ENCODE data around the gene AP2A1. TPM values are rescaled to one million over a fixed set of nuclear protein-coding genes. Genes with fewer than 3 reads are reported as not detected.
"Not testable (repeated sequence)": the region's sequence is repeated elsewhere in the genome, so short reads cannot be mapped to it uniquely, and the experiment has no call there.

Gene AP2A1
- total RNA-seq, 4 donors from 2014 or later, result 69.9 to 103 (median 76.1) TPM

DNA sequence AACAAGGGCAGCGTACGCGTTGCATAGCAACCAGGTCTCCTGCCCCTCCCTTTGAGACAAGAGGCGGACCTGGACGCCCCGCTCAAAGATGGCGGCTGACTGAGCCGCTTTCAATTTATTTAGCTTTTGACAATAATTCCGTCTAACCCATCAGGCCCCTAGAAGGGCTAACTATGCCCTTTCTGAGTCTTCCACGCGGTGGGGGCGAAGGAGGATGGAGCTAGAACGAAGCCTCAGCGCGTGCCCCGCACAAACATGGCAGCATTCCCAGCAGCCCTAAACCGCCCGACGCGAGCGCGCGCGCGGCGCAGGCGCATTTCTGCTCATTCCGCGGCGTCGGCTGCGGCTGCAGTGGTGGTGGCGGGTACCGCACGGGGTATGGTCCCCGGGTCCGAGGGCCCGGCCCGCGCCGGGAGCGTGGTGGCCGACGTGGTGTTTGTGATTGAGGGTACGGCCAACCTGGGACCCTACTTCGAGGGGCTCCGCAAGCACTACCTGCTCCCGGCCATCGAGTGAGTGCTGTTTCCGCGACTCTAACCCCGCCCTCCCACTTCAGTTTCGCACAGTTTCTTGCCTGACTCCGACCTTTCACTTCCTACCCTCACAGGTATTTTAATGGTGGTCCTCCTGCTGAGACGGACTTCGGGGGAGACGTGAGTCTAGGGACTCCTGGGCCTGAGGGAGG, 51.3 kb downstream of the AP2A1 start, which contains the start of gene MED25:
MED25 (plus strand) TSS at position 326 of the 685 bp plus-strand sequence; CDS start at position 379, 53 bp downstream.
- peaks cover 0 to 38% (median 10%) of the 10 kb centered on the region in 3 donors for H3K4me1 ChIP-seq
- TF ChIP-seq POLR2A (IDR thresholded peaks at IDR 0.05) (peak; percentile 71 to 73), POLR2AphosphoS5 (IDR thresholded peaks at IDR 0.05) (peak; percentile 81), EP300 (IDR thresholded peaks at IDR 0.05) (no peak)
- TF ChIP-seq, protein P1, sequence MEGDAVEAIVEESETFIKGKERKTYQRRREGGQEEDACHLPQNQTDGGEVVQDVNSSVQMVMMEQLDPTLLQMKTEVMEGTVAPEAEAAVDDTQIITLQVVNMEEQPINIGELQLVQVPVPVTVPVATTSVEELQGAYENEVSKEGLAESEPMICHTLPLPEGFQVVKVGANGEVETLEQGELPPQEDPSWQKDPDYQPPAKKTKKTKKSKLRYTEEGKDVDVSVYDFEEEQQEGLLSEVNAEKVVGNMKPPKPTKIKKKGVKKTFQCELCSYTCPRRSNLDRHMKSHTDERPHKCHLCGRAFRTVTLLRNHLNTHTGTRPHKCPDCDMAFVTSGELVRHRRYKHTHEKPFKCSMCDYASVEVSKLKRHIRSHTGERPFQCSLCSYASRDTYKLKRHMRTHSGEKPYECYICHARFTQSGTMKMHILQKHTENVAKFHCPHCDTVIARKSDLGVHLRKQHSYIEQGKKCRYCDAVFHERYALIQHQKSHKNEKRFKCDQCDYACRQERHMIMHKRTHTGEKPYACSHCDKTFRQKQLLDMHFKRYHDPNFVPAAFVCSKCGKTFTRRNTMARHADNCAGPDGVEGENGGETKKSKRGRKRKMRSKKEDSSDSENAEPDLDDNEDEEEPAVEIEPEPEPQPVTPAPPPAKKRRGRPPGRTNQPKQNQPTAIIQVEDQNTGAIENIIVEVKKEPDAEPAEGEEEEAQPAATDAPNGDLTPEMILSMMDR (IDR thresholded peaks at IDR 0.05), result peak in 3 of 4 experiments; percentile 57 to 83 (median 71)
- H3K27ac ChIP-seq, result peak within 1 kb of the TSS; percentile 83 to 98 (median 94)
- peak within 1 kb of the TSS; percentile 61 to 87 for H3K4me3 ChIP-seq
- H3K36me3 ChIP-seq, result peaks cover 0 to 15% of the 10 kb centered on the region in 2 donors
- WGBS, 2 donors (ENCODE audit: low coverage in 1 of 2), result 0 to 3% methylated on average over 12 to 16 of the region's 57 CpGs
- no peaks in the 10 kb centered on the region for H3K9me3 ChIP-seq
- no peaks in the 10 kb centered on the region for H3K27me3 ChIP-seq
- ATAC-seq, result peak; percentile 69

DNA sequence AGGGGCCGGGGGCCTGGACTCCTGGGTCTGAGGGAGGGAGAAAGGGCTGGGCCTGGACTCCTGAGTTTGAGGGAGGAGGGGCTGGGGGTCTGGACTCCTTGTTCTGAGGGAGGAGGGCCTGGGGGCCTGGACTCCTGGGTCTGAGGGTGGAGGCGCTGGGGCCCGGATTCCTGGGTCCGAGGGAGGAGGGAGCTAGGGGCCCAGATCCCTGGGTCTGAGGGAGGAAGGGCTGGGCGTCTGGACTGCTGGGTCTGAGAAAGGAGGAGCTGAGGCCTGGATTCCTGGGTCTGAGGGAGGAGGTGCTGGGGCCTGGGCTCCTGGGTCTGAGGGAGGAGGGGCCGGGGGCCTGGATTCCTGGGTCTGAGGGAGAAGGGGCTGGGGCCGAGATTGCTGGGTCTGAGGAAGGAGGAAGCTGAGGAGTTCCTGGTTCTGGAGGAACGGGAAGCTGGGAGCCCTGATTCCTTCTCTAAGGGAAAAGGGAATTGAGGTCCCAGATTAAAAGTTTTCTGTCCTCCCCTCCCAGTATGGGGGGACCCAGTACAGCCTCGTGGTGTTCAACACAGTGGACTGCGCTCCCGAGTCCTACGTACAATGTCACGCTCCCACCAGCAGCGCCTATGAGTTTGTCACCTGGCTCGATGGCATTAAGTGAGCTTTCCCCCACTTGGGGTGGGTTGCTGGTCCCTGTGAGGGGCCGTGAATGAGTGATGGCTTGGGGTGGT, 52.0 kb downstream of the AP2A1 start:
- peaks cover 0 to 37% (median 10%) of the 10 kb centered on the region in 3 donors for H3K4me1 ChIP-seq
- peak overlapping the region; percentile 61 to 87 for H3K4me3 ChIP-seq
- no peak for ATAC-seq
- peak overlapping the region; percentile 83 to 98 (median 94) for H3K27ac ChIP-seq
- H3K36me3 ChIP-seq, result peaks cover 0 to 22% of the 10 kb centered on the region in 2 donors
- H3K9me3 ChIP-seq, result no peaks in the 10 kb centered on the region
- H3K27me3 ChIP-seq, result no peaks in the 10 kb centered on the region
- TF ChIP-seq POLR2A (IDR thresholded peaks at IDR 0.05), result no peak
- no peak for TF ChIP-seq EP300 (IDR thresholded peaks at IDR 0.05)
- TF ChIP-seq POLR2AphosphoS5 (IDR thresholded peaks at IDR 0.05), result no peak
- TF ChIP-seq, protein P1 (IDR thresholded peaks at IDR 0.05), result no peak
- WGBS, 2 donors (ENCODE audit: low coverage in 1 of 2), result 20% methylated on average over 1 to 5 of the region's 16 CpGs

DNA sequence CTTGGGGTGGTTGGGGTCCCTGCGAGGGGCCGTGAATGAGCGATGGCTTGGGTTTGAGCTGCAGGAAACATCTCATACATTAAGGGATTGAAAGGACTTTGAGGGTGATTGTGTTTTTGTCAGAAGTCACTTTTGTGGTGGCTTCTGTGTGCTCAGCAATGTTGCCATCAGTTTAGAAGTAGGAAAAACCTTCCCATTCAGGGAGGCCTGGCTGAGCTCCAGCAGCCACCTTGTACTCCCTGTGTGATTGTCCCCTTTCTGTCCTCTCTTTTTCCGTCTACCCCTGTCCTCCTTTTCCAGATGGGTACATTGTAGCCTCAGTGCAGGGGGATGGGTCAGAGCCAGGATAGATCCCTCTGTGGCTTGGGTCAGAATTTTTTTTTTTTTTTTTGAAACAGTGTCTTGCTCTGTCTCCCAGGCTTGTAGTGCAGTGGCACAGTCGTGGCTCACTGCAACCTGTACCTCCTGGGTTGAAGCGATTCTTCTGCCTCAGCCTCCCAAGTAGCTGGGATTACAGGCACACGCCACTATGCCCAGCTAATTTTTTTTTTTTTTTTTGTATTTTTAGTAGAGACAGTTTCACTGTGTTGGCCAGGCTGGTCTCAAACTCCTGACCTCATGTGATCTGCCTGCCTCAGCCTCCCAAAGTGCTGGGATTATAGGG, 52.8 kb downstream of the AP2A1 start:
- peak overlapping the region in 1 of 2 donors; percentile 87 for H3K4me3 ChIP-seq
- H3K4me1 ChIP-seq, result peaks cover 0 to 30% (median 10%) of the 10 kb centered on the region in 3 donors
- not testable (repeated sequence) for ATAC-seq, H3K27ac ChIP-seq, H3K27me3 ChIP-seq, H3K9me3 ChIP-seq
- 62 to 67% methylated on average over 2 to 7 of the region's 7 CpGs for WGBS, 2 donors (ENCODE audit: low coverage in 1 of 2)
- H3K36me3 ChIP-seq, result peaks cover 0 to 30% of the 10 kb centered on the region in 2 donors

DNA sequence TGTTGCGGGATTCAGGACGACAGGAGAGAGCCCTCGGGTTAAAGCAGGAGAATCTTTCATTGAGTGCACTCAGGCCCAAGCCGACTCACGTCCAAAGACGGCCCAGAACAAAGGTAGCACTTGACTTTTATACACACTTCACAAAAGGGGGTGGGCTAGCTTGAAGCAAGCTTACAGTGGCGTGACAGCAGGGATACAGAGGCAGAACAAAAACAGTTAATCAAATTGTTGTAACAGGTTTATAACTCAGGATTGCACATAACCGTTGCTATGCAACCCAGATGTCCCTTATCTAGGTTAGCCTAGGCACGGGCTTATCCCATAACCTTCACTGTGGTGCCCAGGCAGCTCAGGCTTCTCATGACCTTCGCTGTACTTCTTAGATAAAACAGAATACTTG, 53.3 kb downstream of the AP2A1 start:
- 67% methylated on average over 3 to 6 of the region's 10 CpGs for WGBS, 2 donors (ENCODE audit: low coverage in 1 of 2)
- H3K27ac ChIP-seq, result no peak overlapping the region
- peaks cover 0 to 30% (median 10%) of the 10 kb centered on the region in 3 donors for H3K4me1 ChIP-seq
- H3K27me3 ChIP-seq, result no peaks in the 10 kb centered on the region
- no peak for TF ChIP-seq EP300 (IDR thresholded peaks at IDR 0.05)
- no peak for TF ChIP-seq POLR2AphosphoS5 (IDR thresholded peaks at IDR 0.05)
- TF ChIP-seq, protein P1 (IDR thresholded peaks at IDR 0.05), result no peak
- TF ChIP-seq POLR2A (IDR thresholded peaks at IDR 0.05), result no peak
- no peak overlapping the region for H3K4me3 ChIP-seq
- ATAC-seq, result no peak
- peaks cover 0 to 33% of the 10 kb centered on the region in 2 donors for H3K36me3 ChIP-seq
- H3K9me3 ChIP-seq, result no peaks in the 10 kb centered on the region

DNA sequence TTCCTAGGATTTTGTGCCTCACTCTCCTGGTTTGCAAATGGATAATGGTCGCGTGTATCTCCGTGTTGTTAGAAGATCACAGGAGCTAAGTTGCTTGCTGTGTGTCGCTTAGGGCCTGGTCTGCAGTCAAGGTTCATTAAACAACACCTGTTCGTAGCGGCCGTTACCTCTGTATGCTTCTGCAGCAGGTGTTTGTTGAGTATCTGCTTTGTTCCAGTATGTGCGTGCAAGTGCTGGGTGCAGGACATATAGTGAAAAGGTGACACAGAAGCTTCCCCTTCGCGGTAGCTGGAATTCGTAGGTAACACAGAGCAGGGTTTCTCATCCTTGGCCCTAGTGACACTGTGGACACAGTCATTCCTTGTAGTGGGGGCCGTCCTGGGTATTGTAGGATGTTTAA, 56.7 kb downstream of the AP2A1 start:
- H3K36me3 ChIP-seq, result peaks cover 0 to 53% of the 10 kb centered on the region in 2 donors

More for the DNA sequence above, 56.7 kb downstream of the AP2A1 start:
- Histone ChIP-seq H3K27me3 (no peaks in the 10 kb centered on the region), H3K4me1 (peaks cover 0 to 20% (median 7%) of the 10 kb centered on the region in 3 donors), H3K9me3 (no peaks in the 10 kb centered on the region), H3K4me3 (no peak overlapping the region), H3K27ac (no peak overlapping the region)
- TF ChIP-seq POLR2A (IDR thresholded peaks at IDR 0.05) (no peak), POLR2AphosphoS5 (IDR thresholded peaks at IDR 0.05) (no peak), EP300 (IDR thresholded peaks at IDR 0.05) (no peak)
- TF ChIP-seq, protein P1 (IDR thresholded peaks at IDR 0.05), result no peak
- 93 to 100% methylated on average over 2 to 10 of the region's 12 CpGs for WGBS, 2 donors (ENCODE audit: low coverage in 1 of 2)
- no peak for ATAC-seq

All from gastroesophageal sphincter (tissue), 4 donors.